Psoas muscle (tissue), 8 donors: ENCODE data around the gene PPFIBP2. TPM values are rescaled to one million over a fixed set of nuclear protein-coding genes. Genes with fewer than 3 reads are reported as not detected.
A peak's percentile ranks its signal among the peaks of the same experiment; 100 is the strongest.

Experiments used
- ATAC-seq, 4 donors: fragments of 200-7000 bp; cut with Tn5 transposase; one replicate each; pipeline ENCODE4 v1.9.1; 2020; ENCODE audit warnings: moderate library complexity in 3 of 4, mild to moderate bottlenecking in 2 of 4
- DNase-seq, 2 donors: peaks; one replicate each; pipeline ENCODE4 v3.0.0-alpha.2; 2020
- H3K27ac ChIP-seq: fragments of 200-600 bp; one replicate; pipeline ENCODE4 v1.8.0; 2022
- H3K27me3 ChIP-seq, 3 donors: fragments of 200-600 bp in 1 of 3; one replicate each; pipeline versions ENCODE4 v1.6.1 to v1.8.0; 2013 to 2022; ENCODE audit warnings: low read length in 2 of 3, mild to moderate bottlenecking in 2 of 3, moderate library complexity in 1 of 3; ENCODE audit not compliant: insufficient read depth in 3 of 3
- H3K36me3 ChIP-seq, 2 donors: fragments of 200-600 bp in 1 of 2; one replicate each; pipeline versions ENCODE4 v1.6.1 to v1.8.0; 2013 to 2022; ENCODE audit warnings: low read depth in 1 of 2, mild to moderate bottlenecking in 1 of 2, moderate library complexity in 1 of 2; ENCODE audit not compliant: insufficient read depth in 1 of 2
- H3K4me1 ChIP-seq: fragments of 200-600 bp; one replicate; pipeline ENCODE4 v1.8.0; 2022
- H3K4me3 ChIP-seq: fragments of 200-600 bp; one replicate; pipeline ENCODE4 v1.8.0; 2022; ENCODE audit warnings: mild to moderate bottlenecking
- H3K9me3 ChIP-seq: fragments of 200-600 bp; one replicate; pipeline ENCODE4 v1.8.0; 2022
- CTCF ChIP-seq: fragments of 200-600 bp; IDR thresholded peaks from one replicate; pipeline ENCODE4 v1.8.0; 2022; ENCODE audit warnings: antibody characterized with exemption
- WGBS, 3 donors: extraction: QIAGEN DNeasy Blood & Tissue Kit; methylation state at CpG; one replicate each; pipeline versions ENCODE4 v1.1.6 to v1.1.7; 2013; 5-methylcytosine and 5-hydroxymethylcytosine counted together
- intact Hi-C, 2 donors: fragments of 100-400 bp; cut with DNase I; formaldehyde crosslinking; loops; one replicate each; pipeline versions ENCODE4 v1.11.0 to v1.14.2; 2022
- polyA plus RNA-seq, 3 donors: library from polyadenylated mRNA; stranded (reverse); fragments of 200-250 nt; gene quantifications; one replicate each; pipeline ENCODE4 v1.2.3, GENCODE V29; 2013
- total RNA-seq, 4 donors: library from RNA; stranded (reverse); fragmentation: NEBNext Ultra II Directional in 2 of 4; extraction: Animal tissue kit (Norgen Biotek cat#: 25700) in 2 of 4; gene quantifications; one replicate each; pipeline versions ENCODE4 v1.2.1 to v1.2.4, GENCODE V29; 2021 to 2023
- donor health status: healthy with polysubstance abuse.
- donor health status: DM: no; HTN: no; CAD: no; lungs with moderate emphysema.
- donor health status: Bipolar disorder and iron deficiency.
- donor health status: healthy.
- donor health status: DM: yes; HTN: yes; CAD: no.
- donor health status: DM: no; HTN: no; CAD: no.
- donor health status: DM: no; HTN: no; CAD: no.
- donor health status: DM: yes; HTN: yes; CAD: no.

Gene PPFIBP2
- total and polyA plus RNA-seq, 7 donors, result 7.4 to 54.8 (median 19.7) TPM

DNA sequence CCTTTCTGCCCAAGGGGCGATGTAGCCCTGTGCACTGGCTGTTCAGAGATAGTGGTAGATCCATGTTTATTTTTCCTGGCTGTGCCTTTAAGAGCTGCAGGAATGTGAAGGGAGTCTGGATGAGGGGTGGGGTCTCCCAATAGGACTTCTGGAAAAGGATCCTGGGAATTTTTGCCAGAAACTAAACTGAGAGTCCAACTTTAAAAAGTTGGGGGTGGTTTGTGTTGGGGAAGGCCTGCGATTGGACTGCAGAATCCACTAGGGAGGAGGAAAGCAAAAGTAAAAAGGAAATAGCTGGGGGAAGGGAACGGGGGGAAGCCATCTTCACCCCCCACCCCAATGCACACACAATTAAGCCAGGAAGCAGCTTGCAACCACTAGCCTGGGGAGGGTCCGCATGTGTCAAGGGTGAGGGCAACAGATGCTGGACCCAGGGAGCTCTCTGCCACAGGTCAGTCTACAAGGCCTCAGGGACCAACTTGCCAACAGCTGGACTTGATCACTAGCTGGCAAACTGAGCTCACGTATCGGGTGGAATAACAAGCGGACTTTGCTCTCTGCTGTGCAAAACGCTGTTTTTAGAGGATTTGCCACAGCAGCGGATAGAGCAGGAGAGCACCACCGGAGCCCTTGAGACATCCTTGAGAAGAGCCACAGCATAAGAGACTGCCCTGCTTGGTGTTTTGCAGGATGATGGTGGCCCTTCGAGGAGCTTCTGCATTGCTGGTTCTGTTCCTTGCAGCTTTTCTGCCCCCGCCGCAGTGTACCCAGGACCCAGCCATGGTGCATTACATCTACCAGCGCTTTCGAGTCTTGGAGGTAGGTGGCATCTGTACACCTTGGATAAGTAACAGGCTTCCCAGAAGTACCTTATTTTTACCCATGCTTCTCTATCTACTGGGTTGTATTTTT lies 28.4 kb upstream of the PPFIBP2 start, which contains the start of gene OLFML1:
Gene OLFML1 (plus strand): TSS at position 321 of the 912 bp plus-strand sequence. CDS start 370 bp downstream, at position 691.
- Histone ChIP-seq H3K36me3 (no peaks in the 10 kb centered on the region), H3K4me3 (peak within 1 kb of the TSS; percentile 55), H3K27ac (no peak within 1 kb of the TSS), H3K27me3 (no peaks in the 10 kb centered on the region), H3K4me1 (no peaks in the 10 kb centered on the region), H3K9me3 (no peaks in the 10 kb centered on the region)
- no peak for TF ChIP-seq CTCF
- 30 to 43% (median 34%) methylated on average over 14 to 15 of the region's 15 CpGs for whole genome bisulfite sequencing, 3 donors
- intact Hi-C loops, result no loop called here
- DNase-seq (peak in 1 of 2 donors; percentile 18), ATAC-seq (peak in 1 of 4 donors; percentile 46)

DNA sequence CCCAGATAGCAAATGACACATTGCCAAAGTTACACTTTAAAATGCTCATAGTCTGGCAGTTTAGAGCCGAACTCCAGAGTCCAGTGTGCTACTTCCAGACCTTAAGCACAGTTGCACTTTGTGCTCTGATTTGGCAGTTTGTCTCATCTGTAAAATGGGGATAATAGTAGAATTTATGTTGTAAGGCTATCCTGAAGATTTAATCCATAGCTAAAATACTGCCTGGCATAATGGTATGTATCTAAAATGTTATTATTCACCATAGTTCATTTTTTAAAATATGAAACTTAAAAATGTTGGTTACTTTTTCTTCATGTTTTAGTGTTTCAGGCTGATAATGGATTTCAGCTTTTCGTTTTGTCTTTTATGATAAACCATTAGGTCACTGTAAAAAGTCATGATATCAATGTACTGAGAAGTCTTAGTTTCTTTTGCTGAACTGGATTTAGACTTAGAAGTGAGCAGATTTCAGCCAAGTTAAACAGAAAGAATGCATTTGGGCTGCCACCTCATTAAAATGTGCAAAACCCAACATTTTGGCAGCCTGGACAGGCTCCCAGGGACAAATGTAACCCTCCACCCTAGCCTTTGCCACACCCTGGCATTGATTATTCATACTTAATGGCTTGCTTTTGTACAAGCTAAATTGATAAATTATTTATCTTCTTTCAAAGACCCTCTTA lies 27.6 kb upstream of the PPFIBP2 start:
- no peak for TF ChIP-seq CTCF
- 51 to 64% (median 55%) methylated on average over 2 of the region's 2 CpGs for WGBS, 3 donors
- ATAC-seq, result no peak
- Histone ChIP-seq H3K36me3 (no peaks in the 10 kb centered on the region), H3K9me3 (no peaks in the 10 kb centered on the region), H3K4me1 (no peaks in the 10 kb centered on the region), H3K27me3 (no peaks in the 10 kb centered on the region), H3K4me3 (peak overlapping the region; percentile 55), H3K27ac (no peak overlapping the region)
- no peak for DNase-seq
- intact Hi-C loops, result no loop called here

GRCh38 chr11:7486781-7487140 lies 27.0 kb upstream of the PPFIBP2 start:
- Histone ChIP-seq H3K4me3 (peak overlapping the region; percentile 55), H3K27me3 (no peaks in the 10 kb centered on the region), H3K9me3 (no peaks in the 10 kb centered on the region), H3K36me3 (no peaks in the 10 kb centered on the region), H3K4me1 (no peaks in the 10 kb centered on the region), H3K27ac (no peak overlapping the region)
- TF ChIP-seq CTCF, result no peak
- no peak for ATAC-seq
- intact Hi-C loops, result no loop called here
- 45 to 62% (median 49%) methylated on average over 6 of the region's 6 CpGs for WGBS, 3 donors
- no peak for DNase-seq

GRCh38 chr11:7487360-7487759 lies 26.4 kb upstream of the PPFIBP2 start:
- TF ChIP-seq CTCF, result no peak
- peak overlapping the region; percentile 55 for H3K4me3 ChIP-seq
- no peaks in the 10 kb centered on the region for H3K27me3 ChIP-seq
- no peak for ATAC-seq
- no peaks in the 10 kb centered on the region for H3K36me3 ChIP-seq
- no peaks in the 10 kb centered on the region for H3K9me3 ChIP-seq
- 42 to 50% (median 49%) methylated on average over 2 of the region's 2 CpGs for WGBS, 3 donors
- DNase-seq, result no peak
- intact Hi-C loops, result no loop called here
- H3K4me1 ChIP-seq, result no peaks in the 10 kb centered on the region
- no peak overlapping the region for H3K27ac ChIP-seq
